Upper lobe of left lung (tissue), 6 donors: ENCODE results near the gene SGTA. TPM values are rescaled to one million over a fixed set of nuclear protein-coding genes. Genes with fewer than 3 reads are reported as not detected.
"Not testable (repeated sequence)": the region's sequence is repeated elsewhere in the genome, so short reads cannot be mapped to it uniquely, and the experiment has no call there.

Source experiments
- ATAC-seq, 2 donors: fragments of 200-7000 bp; cut with Tn5 transposase; one replicate each; pipeline ENCODE4 v1.9.1; 2022; ENCODE audit warnings: mild to moderate bottlenecking in 2 of 2, moderate library complexity in 2 of 2; ENCODE audit not compliant: low FRiP score in 2 of 2
- DNase-seq, 2 donors: peaks; one replicate each; pipeline ENCODE4 v3.0.0-alpha.2; 2019 to 2020
- H3K27ac ChIP-seq, 4 donors: fragments of 200-600 bp; sonication (generic); one replicate each; pipeline ENCODE4 v1.5.1; 2016 to 2019
- H3K27me3 ChIP-seq, 4 donors: fragments of 200-600 bp; sonication (generic); one replicate each; pipeline ENCODE4 v1.5.1; 2017 to 2019
- H3K36me3 ChIP-seq, 4 donors: fragments of 200-600 bp; sonication (generic); one replicate each; pipeline ENCODE4 v1.5.1; 2016 to 2019
- H3K4me1 ChIP-seq, 4 donors: fragments of 200-600 bp; sonication (generic); one replicate each; pipeline ENCODE4 v1.5.1; 2018 to 2019
- H3K4me3 ChIP-seq, 4 donors: fragments of 200-600 bp; sonication (generic); one replicate each; pipeline ENCODE4 v1.5.1; 2017 to 2019; ENCODE audit warnings: mild to moderate bottlenecking in 2 of 4, moderate library complexity in 1 of 4
- H3K9me3 ChIP-seq, 4 donors: fragments of 200-600 bp; sonication (generic); one replicate each; pipeline ENCODE4 v1.5.1; 2018 to 2019
- EP300 ChIP-seq, 4 donors: sonication (generic); formaldehyde crosslinking; IDR thresholded peaks; one replicate each; pipeline ENCODE4 v1.5.1; 2017; ENCODE audit warnings: antibody characterized with exemption in 4 of 4, control low read depth in 2 of 4
- POLR2A ChIP-seq, 4 donors: fragments of 450-650 bp; IDR thresholded peaks; one replicate each; pipeline ENCODE4 v1.5.1; 2016 to 2017; ENCODE audit warnings: antibody characterized with exemption in 4 of 4, mild to moderate bottlenecking in 2 of 4
- POLR2AphosphoS5 ChIP-seq, 2 donors: sonication (generic); formaldehyde crosslinking; IDR thresholded peaks; one replicate each; pipeline ENCODE4 v1.5.1; 2017; ENCODE audit warnings: antibody characterized with exemption in 2 of 2
- WGBS, 2 donors: methylation state at CpG; one replicate each; pipeline ENCODE4 v1.1.5; 2017 to 2018; 5-methylcytosine and 5-hydroxymethylcytosine counted together
- total RNA-seq, 6 donors: library from RNA; depleted of rRNA in 4 of 6; stranded (reverse); fragments of >200 nt in 4 of 6; gene quantifications; one replicate each; pipeline versions ENCODE4 v1.1.0 to v1.2.1, GENCODE V29; 2016 to 2021
- TF ChIP-seq, protein P1 (sequence below), 6 experiments: fragments of 450-650 bp in 4 of 6; fragments of 200-600 bp in 2 of 6; sonication (generic) in 2 of 6; IDR thresholded peaks; one replicate each; pipeline ENCODE4 v1.5.1; 2016 to 2019; ENCODE audit warnings: antibody characterized with exemption in 6 of 6
- donor health status: DM: no; HTN: no; CAD: no; lungs with moderate emphysema.
- donor health status: DM: no; HTN: yes; CAD: no; lungs with severe emphysema.

SGTA gene
- total RNA-seq, 6 donors from 2014 or later = 34.3 to 56.4 (median 46.1) TPM

DNA sequence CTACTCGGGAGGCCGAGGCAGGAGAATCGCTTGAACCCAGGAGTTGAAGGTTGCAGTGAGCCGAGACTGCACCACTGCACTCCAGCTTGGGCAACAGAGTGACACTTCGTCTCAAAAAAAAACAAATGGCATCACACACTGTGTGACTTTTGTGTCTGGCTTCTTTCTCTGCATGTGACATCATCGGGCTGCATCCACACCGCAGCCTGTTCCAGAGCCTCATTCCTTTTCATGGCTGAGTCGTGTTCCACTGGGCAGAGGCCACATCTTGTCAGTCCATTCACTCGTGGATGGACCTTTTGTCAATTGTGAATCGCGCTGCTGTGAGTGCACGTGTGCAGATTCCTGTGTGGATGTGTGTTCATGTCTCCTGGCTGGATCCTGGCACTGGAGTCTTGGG is 10.5 kb upstream of the SGTA start:
- H3K27ac ChIP-seq = no peak overlapping the region
- 95% methylated on average over 12 of the region's 12 CpGs for WGBS, 2 donors
- ATAC-seq (no peak), DNase-seq (no peak)
- H3K27me3 ChIP-seq = no peaks in the 10 kb centered on the region
- TF ChIP-seq POLR2AphosphoS5 (IDR thresholded peaks at IDR 0.05) (no peak), EP300 (IDR thresholded peaks at IDR 0.05) (no peak), POLR2A (IDR thresholded peaks at IDR 0.05) (no peak)
- TF ChIP-seq, protein P1, sequence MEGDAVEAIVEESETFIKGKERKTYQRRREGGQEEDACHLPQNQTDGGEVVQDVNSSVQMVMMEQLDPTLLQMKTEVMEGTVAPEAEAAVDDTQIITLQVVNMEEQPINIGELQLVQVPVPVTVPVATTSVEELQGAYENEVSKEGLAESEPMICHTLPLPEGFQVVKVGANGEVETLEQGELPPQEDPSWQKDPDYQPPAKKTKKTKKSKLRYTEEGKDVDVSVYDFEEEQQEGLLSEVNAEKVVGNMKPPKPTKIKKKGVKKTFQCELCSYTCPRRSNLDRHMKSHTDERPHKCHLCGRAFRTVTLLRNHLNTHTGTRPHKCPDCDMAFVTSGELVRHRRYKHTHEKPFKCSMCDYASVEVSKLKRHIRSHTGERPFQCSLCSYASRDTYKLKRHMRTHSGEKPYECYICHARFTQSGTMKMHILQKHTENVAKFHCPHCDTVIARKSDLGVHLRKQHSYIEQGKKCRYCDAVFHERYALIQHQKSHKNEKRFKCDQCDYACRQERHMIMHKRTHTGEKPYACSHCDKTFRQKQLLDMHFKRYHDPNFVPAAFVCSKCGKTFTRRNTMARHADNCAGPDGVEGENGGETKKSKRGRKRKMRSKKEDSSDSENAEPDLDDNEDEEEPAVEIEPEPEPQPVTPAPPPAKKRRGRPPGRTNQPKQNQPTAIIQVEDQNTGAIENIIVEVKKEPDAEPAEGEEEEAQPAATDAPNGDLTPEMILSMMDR (IDR thresholded peaks at IDR 0.05) = no peak
- H3K4me1 ChIP-seq = no peaks in the 10 kb centered on the region
- H3K36me3 ChIP-seq = peaks cover 0 to 60% (median 28%) of the 10 kb centered on the region in 4 donors
- no peak overlapping the region for H3K4me3 ChIP-seq
- no peaks in the 10 kb centered on the region for H3K9me3 ChIP-seq

DNA sequence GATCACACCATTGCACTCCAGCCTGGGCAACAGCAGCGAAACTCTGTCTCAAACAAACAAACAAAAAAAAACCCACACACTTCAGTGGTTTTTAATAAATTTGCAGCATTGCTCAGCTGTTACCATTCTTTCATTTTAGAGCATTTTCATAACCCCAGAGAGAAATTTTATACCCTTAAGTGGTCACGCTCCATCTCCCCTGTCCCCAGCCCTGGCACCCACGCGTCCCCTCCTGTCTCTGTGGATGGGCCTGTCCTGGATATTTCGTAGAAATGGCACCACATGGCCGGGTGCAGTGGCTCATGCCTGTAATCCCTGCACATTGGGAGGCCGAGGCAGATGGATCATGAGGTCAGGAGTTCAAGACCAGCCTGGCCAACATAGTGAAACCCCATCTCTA is 10.1 kb upstream of the SGTA start:
- no peak for ATAC-seq
- WGBS, 2 donors = 95 to 97% methylated on average over 7 of the region's 7 CpGs
- TF ChIP-seq, protein P1 (IDR thresholded peaks at IDR 0.05) = no peak
- TF ChIP-seq POLR2A (IDR thresholded peaks at IDR 0.05) (no peak), EP300 (IDR thresholded peaks at IDR 0.05) (no peak), POLR2AphosphoS5 (IDR thresholded peaks at IDR 0.05) (no peak)
- H3K27me3 ChIP-seq = no peaks in the 10 kb centered on the region
- H3K9me3 ChIP-seq = no peaks in the 10 kb centered on the region
- H3K36me3 ChIP-seq = peaks cover 0 to 55% (median 24%) of the 10 kb centered on the region in 4 donors
- no peak overlapping the region for H3K27ac ChIP-seq
- no peaks in the 10 kb centered on the region for H3K4me1 ChIP-seq
- H3K4me3 ChIP-seq = no peak overlapping the region
- DNase-seq = no peak

DNA sequence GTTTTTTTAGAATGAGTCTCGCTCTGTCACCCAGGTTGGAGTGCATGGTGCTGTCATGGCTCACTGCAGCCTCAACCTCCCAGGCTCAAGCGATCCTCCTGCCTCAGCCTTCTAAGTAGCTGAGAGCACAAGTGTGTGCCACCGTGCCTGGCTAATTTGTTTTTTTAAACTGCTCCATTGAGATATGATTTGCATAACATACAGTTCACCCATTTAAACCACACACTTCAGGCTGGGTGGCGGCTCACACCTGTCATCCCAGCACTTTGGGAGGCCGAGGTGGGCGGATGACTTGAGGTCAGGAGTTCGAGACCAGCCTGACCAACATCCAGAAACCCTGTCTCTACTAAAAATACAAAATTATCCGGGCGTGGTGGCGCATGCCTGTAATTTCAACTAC is 9.6 kb upstream of the SGTA start:
- H3K4me1 ChIP-seq, H3K27me3 ChIP-seq, DNase-seq, H3K27ac ChIP-seq, H3K4me3 ChIP-seq, ATAC-seq, H3K9me3 ChIP-seq: not testable (repeated sequence)
- H3K36me3 ChIP-seq = peaks cover 0 to 51% (median 22%) of the 10 kb centered on the region in 4 donors
- WGBS, 2 donors = 92 to 95% methylated on average over 10 of the region's 10 CpGs

DNA sequence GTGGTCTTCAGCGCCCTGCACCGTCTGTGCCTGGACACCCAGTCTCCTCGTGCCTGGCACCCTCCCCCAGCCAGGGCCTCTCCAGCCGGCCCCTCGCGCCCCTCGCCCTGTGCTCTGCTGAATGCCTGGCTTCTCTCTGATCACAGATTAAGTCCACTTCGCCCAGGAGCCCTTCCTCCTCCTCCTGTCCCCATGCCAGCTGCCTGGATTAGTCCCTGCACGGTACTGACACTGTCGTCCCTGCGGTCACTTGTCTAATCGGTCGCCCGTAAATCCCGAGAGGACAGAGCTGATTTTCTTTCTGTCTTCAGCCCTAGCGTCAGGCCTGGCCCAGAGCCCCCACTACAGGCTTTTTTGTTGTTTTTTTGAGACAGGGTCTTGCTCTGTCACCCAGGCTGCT is 8.8 kb upstream of the SGTA start:
- no peak overlapping the region for H3K4me3 ChIP-seq
- H3K27ac ChIP-seq = no peak overlapping the region
- peaks cover 0 to 43% (median 21%) of the 10 kb centered on the region in 4 donors for H3K36me3 ChIP-seq
- DNase-seq = no peak
- H3K9me3 ChIP-seq = no peaks in the 10 kb centered on the region
- H3K27me3 ChIP-seq = no peaks in the 10 kb centered on the region
- 89% methylated on average over 12 to 16 of the region's 16 CpGs for WGBS, 2 donors
- ATAC-seq = no peak
- H3K4me1 ChIP-seq = no peaks in the 10 kb centered on the region
- TF ChIP-seq POLR2A (IDR thresholded peaks at IDR 0.05) (no peak), POLR2AphosphoS5 (IDR thresholded peaks at IDR 0.05) (no peak), EP300 (IDR thresholded peaks at IDR 0.05) (no peak)

DNA sequence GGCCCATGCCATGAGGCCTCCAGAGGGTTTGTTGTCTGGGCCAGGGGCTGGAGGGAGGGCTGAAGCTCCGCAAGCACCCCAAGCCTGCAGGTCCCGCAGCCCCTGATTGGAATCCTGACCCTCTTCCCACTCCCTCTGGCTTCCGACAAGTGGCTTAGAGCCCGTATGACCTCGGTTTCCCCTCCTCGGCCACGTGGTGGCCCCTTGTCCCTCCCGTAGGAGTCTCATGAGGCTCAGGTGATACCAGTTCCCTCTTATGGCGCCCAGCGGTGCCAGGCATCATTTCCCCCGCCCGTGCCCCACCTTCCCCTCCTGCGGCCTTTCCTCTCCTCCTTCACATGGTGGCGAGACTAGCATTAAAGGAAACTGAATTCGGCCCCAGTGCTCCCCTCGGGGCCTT is 8.4 kb upstream of the SGTA start:
- Histone ChIP-seq H3K4me1 (peaks cover 0 to 1% (median under 1%) of the 10 kb centered on the region in 4 donors), H3K9me3 (no peaks in the 10 kb centered on the region), H3K4me3 (no peak overlapping the region), H3K36me3 (peaks cover 0 to 42% (median 21%) of the 10 kb centered on the region in 4 donors), H3K27me3 (no peaks in the 10 kb centered on the region), H3K27ac (no peak overlapping the region)
- WGBS, 2 donors = 91 to 93% methylated on average over 16 of the region's 16 CpGs
- TF ChIP-seq POLR2AphosphoS5 (IDR thresholded peaks at IDR 0.05) = no peak
- TF ChIP-seq EP300 (IDR thresholded peaks at IDR 0.05) = no peak
- no peak for TF ChIP-seq POLR2A (IDR thresholded peaks at IDR 0.05)
- TF ChIP-seq, protein P1 (IDR thresholded peaks at IDR 0.05) = no peak
- DNase-seq = no peak
- ATAC-seq = no peak

DNA sequence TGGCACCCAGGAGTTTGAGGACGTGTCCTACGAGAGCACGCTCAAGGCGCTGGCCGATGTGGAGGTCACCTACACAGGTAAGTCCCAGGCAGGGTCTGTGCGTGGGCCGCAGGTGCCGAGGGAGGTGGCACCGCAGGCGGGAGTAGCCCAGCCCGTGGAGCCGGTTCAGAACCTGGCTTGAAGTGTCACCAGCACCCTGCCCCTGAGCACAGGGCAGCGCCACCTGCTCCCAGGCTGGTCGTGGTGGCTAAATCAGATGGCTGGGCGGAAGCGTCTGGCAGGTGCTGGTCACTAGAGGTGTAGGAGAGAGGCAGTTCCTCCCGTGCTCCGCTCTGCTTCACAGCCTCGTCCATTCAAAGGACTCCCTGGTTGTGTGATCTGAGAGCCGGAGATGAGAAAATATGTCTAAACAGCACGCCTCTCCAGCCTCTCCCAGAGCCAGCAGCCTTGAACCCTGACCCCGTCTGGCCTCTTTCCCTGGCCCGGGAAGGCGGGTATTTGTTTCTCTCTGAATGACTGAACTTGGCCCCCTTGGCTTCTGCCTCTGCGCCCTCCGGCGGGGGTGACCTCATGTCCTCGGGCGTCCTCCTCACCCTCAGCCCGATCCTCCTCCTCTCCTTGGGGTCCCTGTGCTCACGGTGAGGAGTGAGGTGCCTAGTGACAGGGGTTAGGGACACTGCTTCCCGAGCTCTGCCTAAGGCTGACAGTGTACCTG is 7.6 kb upstream of the SGTA start:
- no peak for TF ChIP-seq EP300 (IDR thresholded peaks at IDR 0.05)
- TF ChIP-seq, protein P1 (IDR thresholded peaks at IDR 0.05) = no peak
- TF ChIP-seq POLR2AphosphoS5 (IDR thresholded peaks at IDR 0.05) = no peak
- TF ChIP-seq POLR2A (IDR thresholded peaks at IDR 0.05) = no peak
- Histone ChIP-seq H3K36me3 (peaks cover 0 to 37% (median 17%) of the 10 kb centered on the region in 4 donors), H3K9me3 (no peaks in the 10 kb centered on the region), H3K27me3 (no peaks in the 10 kb centered on the region), H3K4me3 (no peak overlapping the region), H3K4me1 (peaks cover 6 to 9% (median 8%) of the 10 kb centered on the region in 4 donors), H3K27ac (no peak overlapping the region)
- ATAC-seq = no peak
- WGBS, 2 donors = 91 to 95% methylated on average over 27 to 32 of the region's 32 CpGs
- no peak for DNase-seq
